ENCODE measurements around the gene MELTF. TPM values are rescaled to one million over a fixed set of nuclear protein-coding genes. Genes with fewer than 3 reads are reported as not detected.

MELTF gene
- total RNA-seq, 1 donor: 5.6 TPM

GRCh38 chr3:196985954-196986885, 43.4 kb downstream of the MELTF start:
- no peak for DNase-seq (ENCODE audit: low read depth)
- TF ChIP-seq CTCF (IDR thresholded peaks at IDR 0.05; ENCODE audit: insufficient read depth, low read length): peak; percentile 33
- H3K4me3 ChIP-seq (ENCODE audit: low read depth, low read length): no peak overlapping the region

GRCh38 chr3:196985298-196985697, 44.3 kb downstream of the MELTF start:
- H3K4me3 ChIP-seq (ENCODE audit: low read depth, low read length): no peak overlapping the region
- no peak for TF ChIP-seq CTCF (IDR thresholded peaks at IDR 0.05; ENCODE audit: insufficient read depth, low read length)
- no peak for DNase-seq (ENCODE audit: low read depth)

- H3K4me3 ChIP-seq (ENCODE audit: low read depth, low read length): no peak overlapping the region
- no peak for DNase-seq (ENCODE audit: low read depth)
- no peak for TF ChIP-seq CTCF (IDR thresholded peaks at IDR 0.05; ENCODE audit: insufficient read depth, low read length)
Measured at GRCh38 chr3:196983186-196983585, 46.4 kb downstream of the MELTF start.

GRCh38 chr3:196981657-196982056, 48.0 kb downstream of the MELTF start:
- TF ChIP-seq CTCF (IDR thresholded peaks at IDR 0.05; ENCODE audit: insufficient read depth, low read length): no peak

GRCh38 chr3:196979545-196979944, 50.1 kb downstream of the MELTF start:
- peak; percentile 83 for DNase-seq (ENCODE audit: low read depth)
- TF ChIP-seq CTCF (IDR thresholded peaks at IDR 0.05; ENCODE audit: insufficient read depth, low read length): no peak
- no peak overlapping the region for H3K4me3 ChIP-seq (ENCODE audit: low read depth, low read length)

More at GRCh38 chr3:196981657-196982056, 48.0 kb downstream of the MELTF start:
- no peak overlapping the region for H3K4me3 ChIP-seq (ENCODE audit: low read depth, low read length)
- no peak for DNase-seq (ENCODE audit: low read depth)

- no peak for TF ChIP-seq CTCF (IDR thresholded peaks at IDR 0.05; ENCODE audit: insufficient read depth, low read length)
Measured at GRCh38 chr3:196976941-196977340, 52.7 kb downstream of the MELTF start.

More at GRCh38 chr3:196976941-196977340, 52.7 kb downstream of the MELTF start:
- no peak overlapping the region for H3K4me3 ChIP-seq (ENCODE audit: low read depth, low read length)
- DNase-seq (ENCODE audit: low read depth): no peak

All from fibroblast of the aortic adventitia (primary cell).